ENCODE data around the gene ITGA11. TPM values are rescaled to one million over a fixed set of nuclear protein-coding genes. Genes with fewer than 3 reads are reported as not detected.

The ITGA11 gene
- total and polyA plus RNA-seq, 10 donors: 0.27 to 17.2 (median 5.8) TPM

GRCh38 chr15:68271854-68272471, 160.0 kb downstream of the ITGA11 start:
- no peak for DNase-seq
- H3K4me1 ChIP-seq: peaks cover 5 to 13% (median 10%) of the 10 kb centered on the region in 6 donors
- intact Hi-C loops (cut with DNase I; ENCODE audit: low total_unique reads): no loop called here
- no peak for TF ChIP-seq POLR2AphosphoS5 (IDR thresholded peaks at IDR 0.05)
- no peak for TF ChIP-seq CTCF (IDR thresholded peaks at IDR 0.05 in 8 of 11, conservative IDR thresholded peaks at IDR 0.05 in 3 of 11)
- no peak for TF ChIP-seq POLR2A (IDR thresholded peaks at IDR 0.05)
- 67 to 79% (median 76%) methylated on average over 11 of the region's 11 CpGs for WGBS, 5 donors
- H3K36me3 ChIP-seq: no peaks in the 10 kb centered on the region
- no peak overlapping the region for H3K4me3 ChIP-seq
- peaks cover 0 to 4% (median 0%) of the 10 kb centered on the region in 7 donors for H3K27me3 ChIP-seq (replicated peaks in 1 of 7)
- no peaks in the 10 kb centered on the region for H3K9me3 ChIP-seq
- H3K27ac ChIP-seq: peak overlapping the region in 1 of 8 donors; percentile 11

GRCh38 chr15:68268405-68268804, 163.6 kb downstream of the ITGA11 start:
- intact Hi-C loops (cut with DNase I; ENCODE audit: low total_unique reads): no loop called here
- WGBS, 5 donors: 57 to 63% (median 59%) methylated on average over 3 of the region's 3 CpGs
- DNase-seq: no peak

DNA sequence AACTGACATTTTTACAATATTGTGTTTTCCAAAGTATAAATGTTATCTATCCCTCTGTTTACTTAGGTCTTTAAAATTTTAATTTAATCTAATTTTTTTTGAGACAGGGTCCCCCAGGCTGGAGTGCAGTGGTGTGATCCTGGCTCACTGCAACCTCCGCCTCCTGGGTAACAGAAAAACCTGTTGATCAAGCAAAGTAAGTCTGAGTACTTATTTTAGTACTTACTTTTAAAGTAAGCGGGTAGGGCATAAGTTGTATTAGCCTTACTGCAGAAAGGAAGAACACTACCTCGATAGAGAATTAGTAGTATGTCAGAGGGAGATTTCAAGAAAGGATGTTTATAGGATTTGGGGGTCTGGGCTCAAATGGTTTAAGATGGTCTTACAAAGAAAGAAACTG, 166.3 kb downstream of the ITGA11 start:
- H3K27ac ChIP-seq: no peak overlapping the region
- DNase-seq: no peak
- H3K36me3 ChIP-seq: no peaks in the 10 kb centered on the region
- 82 to 92% (median 91%) methylated on average over 3 of the region's 3 CpGs for whole genome bisulfite sequencing, 5 donors
- TF ChIP-seq POLR2AphosphoS5 (IDR thresholded peaks at IDR 0.05) (no peak), POLR2A (IDR thresholded peaks at IDR 0.05) (no peak), CTCF (IDR thresholded peaks at IDR 0.05 in 8 of 11, conservative IDR thresholded peaks at IDR 0.05 in 3 of 11) (no peak)
- H3K4me3 ChIP-seq: no peak overlapping the region
- H3K9me3 ChIP-seq: no peaks in the 10 kb centered on the region
- H3K27me3 ChIP-seq (replicated peaks in 1 of 7): peaks cover 0 to 17% (median 3%) of the 10 kb centered on the region in 7 donors
- intact Hi-C loops (cut with DNase I; ENCODE audit: low total_unique reads): no loop called here
- no peaks in the 10 kb centered on the region for H3K4me1 ChIP-seq

More at GRCh38 chr15:68268405-68268804, 163.6 kb downstream of the ITGA11 start:
- H3K27me3 ChIP-seq (replicated peaks in 1 of 7): peaks cover 0 to 14% (median 3%) of the 10 kb centered on the region in 7 donors
- no peak for TF ChIP-seq POLR2AphosphoS5 (IDR thresholded peaks at IDR 0.05)
- TF ChIP-seq POLR2A (IDR thresholded peaks at IDR 0.05): no peak
- TF ChIP-seq CTCF (IDR thresholded peaks at IDR 0.05 in 8 of 11, conservative IDR thresholded peaks at IDR 0.05 in 3 of 11): no peak
- H3K9me3 ChIP-seq: no peaks in the 10 kb centered on the region
- no peaks in the 10 kb centered on the region for H3K36me3 ChIP-seq
- H3K27ac ChIP-seq: no peak overlapping the region
- H3K4me1 ChIP-seq: no peaks in the 10 kb centered on the region
- H3K4me3 ChIP-seq: no peak overlapping the region

DNA sequence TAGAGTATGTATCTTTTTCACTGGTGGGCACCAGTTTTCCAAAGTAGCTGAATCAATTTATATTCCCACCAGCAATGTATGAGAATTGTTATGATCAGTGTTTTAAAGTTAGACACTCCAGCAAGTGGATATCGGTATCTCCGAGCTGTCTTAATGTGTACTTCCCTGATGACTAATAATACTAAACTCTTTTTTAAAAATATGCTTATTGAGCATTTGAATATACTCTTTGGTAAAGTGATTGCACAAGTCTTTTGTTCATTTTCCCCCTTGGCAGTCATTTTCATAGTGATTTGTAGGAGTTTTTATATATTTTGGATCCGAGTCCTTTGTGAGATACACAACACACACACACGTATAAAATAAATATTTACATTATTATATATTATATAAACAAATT, 166.9 kb downstream of the ITGA11 start:
- 75 to 91% (median 86%) methylated on average over 4 of the region's 4 CpGs for whole genome bisulfite sequencing, 5 donors
- Histone ChIP-seq H3K9me3 (no peaks in the 10 kb centered on the region), H3K4me1 (no peaks in the 10 kb centered on the region), H3K27me3 (replicated peaks in 1 of 7) (peaks cover 0 to 17% (median 3%) of the 10 kb centered on the region in 7 donors), H3K4me3 (no peak overlapping the region), H3K36me3 (no peaks in the 10 kb centered on the region), H3K27ac (no peak overlapping the region)
- no peak for DNase-seq
- TF ChIP-seq POLR2A (IDR thresholded peaks at IDR 0.05): no peak
- no peak for TF ChIP-seq POLR2AphosphoS5 (IDR thresholded peaks at IDR 0.05)
- TF ChIP-seq CTCF (IDR thresholded peaks at IDR 0.05 in 8 of 11, conservative IDR thresholded peaks at IDR 0.05 in 3 of 11): no peak
- intact Hi-C loops (cut with DNase I; ENCODE audit: low total_unique reads): no loop called here

Data from spleen (tissue), 11 donors.